Keratinocyte (primary cell): ENCODE data around the gene PGS1. TPM values are rescaled to one million over a fixed set of nuclear protein-coding genes. Genes with fewer than 3 reads are reported as not detected.

Experiments used
- DNase-seq: peaks from one replicate; pipeline ENCODE4 v3.0.0-alpha.2; 2011; ENCODE audit warnings: low read depth, missing footprints, low spot score
- FAIRE-seq: peaks from 2 replicates; lab custom pipeline; 2011; peaks lifted over from hg19 to GRCh38; lab: Jason Lieb, UNC
- H2AFZ ChIP-seq: 2 replicates; pipeline ENCODE4 v1.6.0; 2012; ENCODE audit warnings: low read length, control low read depth, inconsistent platforms; ENCODE audit not compliant: control insufficient read depth
- H3K27ac ChIP-seq: 2 replicates; pipeline ENCODE4 v1.5.1; 2011; ENCODE audit warnings: low read length; ENCODE audit not compliant: control insufficient read depth, insufficient read depth
- H3K27me3 ChIP-seq: 3 replicates; pipeline ENCODE4 v1.6.0; 2011; ENCODE audit warnings: low read length; ENCODE audit not compliant: control insufficient read depth, insufficient read depth; ENCODE audit errors: extremely low read depth
- H3K36me3 ChIP-seq, 2 experiments: 2 replicates in 1 of 2; 3 replicates in 1 of 2; pipeline ENCODE4 v1.5.1; 2011; ENCODE audit warnings: low read length in 2 of 2, mild to moderate bottlenecking in 1 of 2; ENCODE audit not compliant: control insufficient read depth in 2 of 2, insufficient read depth in 2 of 2; ENCODE audit errors: extremely low read depth in 1 of 2
- H3K4me1 ChIP-seq: 3 replicates; pipeline ENCODE4 v1.5.1; 2011; ENCODE audit warnings: low read length; ENCODE audit not compliant: control insufficient read depth, insufficient read depth; ENCODE audit errors: extremely low read depth
- H3K4me2 ChIP-seq: 3 replicates; pipeline ENCODE4 v1.6.0; 2011; ENCODE audit warnings: low read depth, low read length; ENCODE audit not compliant: control insufficient read depth, insufficient read depth; ENCODE audit errors: extremely low read depth
- H3K4me3 ChIP-seq, 3 experiments: fragments of 200-600 bp in 1 of 3; sonication (generic) in 1 of 3; 2 replicates in 2 of 3; 3 replicates in 1 of 3; pipeline ENCODE4 v1.5.1; 2011 to 2016; ENCODE audit warnings: low read length in 3 of 3, mild to moderate bottlenecking in 3 of 3, control low read depth in 2 of 3, inconsistent platforms in 1 of 3, low read depth in 1 of 3, mixed read lengths in 1 of 3, mixed run types in 1 of 3, moderate library complexity in 1 of 3; ENCODE audit not compliant: control insufficient read depth in 2 of 3, insufficient read depth in 2 of 3; ENCODE audit errors: extremely low read depth in 1 of 3
- H3K79me2 ChIP-seq: 2 replicates; pipeline ENCODE4 v1.6.0; 2012; ENCODE audit warnings: low read length; ENCODE audit not compliant: control insufficient read depth, insufficient read depth
- H3K9ac ChIP-seq: 3 replicates; pipeline ENCODE4 v1.6.0; 2011; ENCODE audit warnings: low read length; ENCODE audit not compliant: control insufficient read depth, insufficient read depth; ENCODE audit errors: extremely low read depth
- H3K9me1 ChIP-seq: 3 replicates; pipeline ENCODE4 v1.6.0; 2011; ENCODE audit warnings: low read length; ENCODE audit not compliant: control insufficient read depth, insufficient read depth; ENCODE audit errors: extremely low read depth
- H3K9me3 ChIP-seq: 2 replicates; pipeline ENCODE4 v1.5.1; 2012; ENCODE audit warnings: low read depth, low read length; ENCODE audit not compliant: control insufficient read depth
- H4K20me1 ChIP-seq: 3 replicates; pipeline ENCODE4 v1.6.0; 2011; ENCODE audit warnings: low read length; ENCODE audit not compliant: control insufficient read depth, insufficient read depth; ENCODE audit errors: extremely low read depth
- EZH2 ChIP-seq: IDR thresholded peaks from one replicate; pipeline ENCODE4 v1.6.1; 2012; ENCODE audit warnings: inconsistent platforms, mild to moderate bottlenecking, low read length, moderate library complexity
- dilution Hi-C: fragments of 300-500 bp; cut with MboI; formaldehyde crosslinking; loops from one replicate; pipeline ENCODE4 v1.7.0; 2020; ENCODE audit warnings: low sequenced_read_pairs; ENCODE audit not compliant: extremely low pct_ligation_motif_present
- polyA plus RNA-seq, 5 experiments: library from polyadenylated mRNA; depleted of rRNA in 3 of 5; stranded (reverse) in 3 of 5; stranded (forward) in 1 of 5; unstranded in 1 of 5; fragments of >200 nt; gene quantifications; 1 replicate in 1 of 5; 2 replicates in 3 of 5; 3 replicates in 1 of 5; pipeline versions ENCODE4 v1.2.1 to v1.2.3, GENCODE V29; 2011 to 2012; ENCODE audit warnings: missing spikeins in 2 of 5, low read depth in 1 of 5, low replicate concordance in 1 of 5
- TF ChIP-seq, protein P1 (sequence below), 3 experiments: IDR thresholded peaks in 1 of 3; conservative IDR thresholded peaks in 1 of 3; optimal IDR thresholded peaks in 1 of 3; 2 replicates in 2 of 3; 3 replicates in 1 of 3; pipeline versions ENCODE3 to v1.5.1; 2011; ENCODE audit warnings: low read length in 3 of 3, mild to moderate bottlenecking in 3 of 3, moderate library complexity in 2 of 3, control low read depth in 1 of 3, inconsistent platforms in 1 of 3; ENCODE audit not compliant: insufficient read depth in 2 of 3; ENCODE audit errors: extremely low read depth in 1 of 3

The PGS1 gene
- polyA plus RNA-seq, 1 donor (not counting 4 experiments of a cell fraction or from before 2014, with no cell fraction given): 19.6 TPM

- H3K9me3 ChIP-seq: no peaks in the 10 kb centered on the region
- H3K79me2 ChIP-seq: no peaks in the 10 kb centered on the region
- H4K20me1 ChIP-seq: no peaks in the 10 kb centered on the region
- H3K4me2 ChIP-seq: no peak overlapping the region
- H2AFZ ChIP-seq: no peak overlapping the region
- no peak overlapping the region for H3K4me3 ChIP-seq
- peaks cover 2% of the 10 kb centered on the region for H3K9me1 ChIP-seq
- no peaks in the 10 kb centered on the region for H3K27me3 ChIP-seq
- peaks cover 59% of the 10 kb centered on the region for H3K4me1 ChIP-seq
- FAIRE-seq: no peak
- dilution Hi-C loops: no loop called here
- H3K36me3 ChIP-seq: no peaks in the 10 kb centered on the region
- H3K9ac ChIP-seq: no peak overlapping the region
- DNase-seq: no peak
- TF ChIP-seq, protein P1, sequence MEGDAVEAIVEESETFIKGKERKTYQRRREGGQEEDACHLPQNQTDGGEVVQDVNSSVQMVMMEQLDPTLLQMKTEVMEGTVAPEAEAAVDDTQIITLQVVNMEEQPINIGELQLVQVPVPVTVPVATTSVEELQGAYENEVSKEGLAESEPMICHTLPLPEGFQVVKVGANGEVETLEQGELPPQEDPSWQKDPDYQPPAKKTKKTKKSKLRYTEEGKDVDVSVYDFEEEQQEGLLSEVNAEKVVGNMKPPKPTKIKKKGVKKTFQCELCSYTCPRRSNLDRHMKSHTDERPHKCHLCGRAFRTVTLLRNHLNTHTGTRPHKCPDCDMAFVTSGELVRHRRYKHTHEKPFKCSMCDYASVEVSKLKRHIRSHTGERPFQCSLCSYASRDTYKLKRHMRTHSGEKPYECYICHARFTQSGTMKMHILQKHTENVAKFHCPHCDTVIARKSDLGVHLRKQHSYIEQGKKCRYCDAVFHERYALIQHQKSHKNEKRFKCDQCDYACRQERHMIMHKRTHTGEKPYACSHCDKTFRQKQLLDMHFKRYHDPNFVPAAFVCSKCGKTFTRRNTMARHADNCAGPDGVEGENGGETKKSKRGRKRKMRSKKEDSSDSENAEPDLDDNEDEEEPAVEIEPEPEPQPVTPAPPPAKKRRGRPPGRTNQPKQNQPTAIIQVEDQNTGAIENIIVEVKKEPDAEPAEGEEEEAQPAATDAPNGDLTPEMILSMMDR (optimal IDR thresholded peaks at IDR 0.05 in 1 of 3, IDR thresholded peaks at IDR 0.05 in 1 of 3, conservative IDR thresholded peaks at IDR 0.05 in 1 of 3; ENCODE audit: extremely low read depth in 1 of 3, insufficient read depth in 2 of 3, low read length in 3 of 3): no peak
- no peak for TF ChIP-seq EZH2
- H3K27ac ChIP-seq: no peak overlapping the region
Observed at GRCh38 chr17:78349891-78350642, 28.4 kb upstream of the PGS1 start.

DNA sequence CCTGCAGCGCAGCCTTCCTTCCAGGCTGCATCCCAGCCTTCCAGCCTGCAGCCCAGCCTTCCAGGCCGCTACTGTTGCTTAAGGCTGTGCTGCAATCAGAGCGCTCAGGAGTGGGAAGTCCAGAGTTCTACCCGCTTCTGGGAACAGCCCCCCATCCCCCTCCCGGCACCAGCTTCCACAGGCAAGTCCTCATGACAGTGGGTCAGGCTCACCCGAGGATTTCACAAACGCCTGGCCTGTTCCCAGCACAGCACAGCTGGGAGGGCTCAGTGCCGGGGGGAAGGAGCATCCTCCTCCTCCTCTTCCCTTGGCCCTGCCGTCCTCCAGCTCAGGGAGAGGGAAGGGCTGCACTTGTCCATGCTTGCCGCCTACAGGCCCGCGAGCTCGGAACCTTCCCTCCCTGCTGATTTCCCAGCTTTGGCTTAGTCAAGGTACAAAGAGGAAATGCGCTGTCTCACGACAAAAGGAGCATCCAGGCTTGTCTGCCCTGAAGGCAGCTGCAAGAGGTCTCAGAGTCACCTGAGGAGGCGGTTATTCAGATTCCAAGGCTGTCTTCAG is 26.9 kb upstream of the PGS1 start:
- Histone ChIP-seq H3K27me3 (no peaks in the 10 kb centered on the region), H3K79me2 (no peaks in the 10 kb centered on the region), H3K9ac (peak overlapping the region; percentile 67), H3K4me1 (peaks cover 63% of the 10 kb centered on the region), H3K9me1 (peaks cover 2% of the 10 kb centered on the region), H3K4me3 (peak overlapping the region in 2 of 3 experiments; percentile 3 to 42), H3K4me2 (peak overlapping the region; percentile 79), H3K36me3 (peaks cover 0 to 4% of the 10 kb centered on the region in 2 experiments), H4K20me1 (no peaks in the 10 kb centered on the region), H3K9me3 (no peaks in the 10 kb centered on the region), H2AFZ (peak overlapping the region; percentile 4), H3K27ac (peak overlapping the region; percentile 91)
- peak; percentile 94 for FAIRE-seq
- DNase-seq: peak; percentile 93
- TF ChIP-seq EZH2: no peak
- TF ChIP-seq, protein P1 (optimal IDR thresholded peaks at IDR 0.05 in 1 of 3, IDR thresholded peaks at IDR 0.05 in 1 of 3, conservative IDR thresholded peaks at IDR 0.05 in 1 of 3; ENCODE audit: extremely low read depth in 1 of 3, insufficient read depth in 2 of 3, low read length in 3 of 3): peak in 1 of 3 experiments; percentile 34
- dilution Hi-C loops: no loop called here
